H1 (cell line): ENCODE measurements around the gene B4GALT7. TPM values are rescaled to one million over a fixed set of nuclear protein-coding genes. Genes with fewer than 3 reads are reported as not detected.

Source experiments
- E2F6 ChIP-seq: IDR thresholded peaks from 2 replicates; pipeline ENCODE4 v1.6.1; 2012; ENCODE audit warnings: inconsistent platforms
- NANOG ChIP-seq: IDR thresholded peaks from 2 replicates; pipeline ENCODE4 v1.6.1; 2011; ENCODE audit warnings: low read length, low read depth, mild to moderate bottlenecking, inconsistent platforms; ENCODE audit not compliant: insufficient read depth, poor library complexity, severe bottlenecking
- POLR2AphosphoS5 ChIP-seq: IDR thresholded peaks from 2 replicates; pipeline ENCODE4 v1.6.1; 2011; ENCODE audit warnings: low read depth, low read length
- RBBP5 ChIP-seq: IDR thresholded peaks from 2 replicates; pipeline ENCODE4 v1.7.1; 2012; ENCODE audit warnings: low read depth, mild to moderate bottlenecking, inconsistent platforms, low read length, moderate library complexity, borderline replicate concordance
- SAP30 ChIP-seq: fragments of 300-600 bp; sonication (generic); IDR thresholded peaks from 2 replicates; pipeline ENCODE4 v1.7.1; 2012; ENCODE audit warnings: low read length, moderate library complexity, mild to moderate bottlenecking, inconsistent platforms; ENCODE audit not compliant: insufficient read depth, insufficient replicate concordance
- SP4 ChIP-seq: IDR thresholded peaks from 2 replicates; pipeline ENCODE4 v1.6.1; 2012; ENCODE audit warnings: low read length, inconsistent platforms
- polyA plus RNA-seq, 7 experiments: library from polyadenylated mRNA; depleted of rRNA in 3 of 7; stranded (reverse) in 5 of 7; unstranded in 2 of 7; fragments of >200 nt in 5 of 7; fragments of 200-250 nt in 2 of 7; gene quantifications; 1 replicate in 5 of 7; 2 replicates in 1 of 7; 4 replicates in 1 of 7; pipeline versions ENCODE4 v1.2.1 to v1.2.3, GENCODE V29; 2011 to 2013; ENCODE audit warnings: missing spikeins in 2 of 7, mixed read lengths in 2 of 7
- total RNA-seq: library from RNA; stranded (reverse); fragmentation: NEBNext Ultra II Directional; extraction: Animal tissue kit (Norgen Biotek cat#: 25700); gene quantifications from 2 replicates; pipeline ENCODE4 v1.2.1, GENCODE V29; 2021
- TF ChIP-seq, protein P1 (sequence below): IDR thresholded peaks from 2 replicates; pipeline ENCODE4 v1.6.1; 2011; ENCODE audit warnings: low read length, improper control_type of control experiment

B4GALT7 gene
- total and polyA plus RNA-seq, 2 of the 8 experiments (the other 6 are each of a cell fraction or from before 2014, with no cell fraction given) = 18.7 to 31.9 TPM

GRCh38 chr5:177599731-177600507, at the start of gene B4GALT7 (continued):
- TF ChIP-seq E2F6 = peak; percentile 38; the same call in 1 of the 2 replicates
- peak; percentile 47; the same call in 1 of the 2 replicates for TF ChIP-seq RBBP5
- TF ChIP-seq POLR2AphosphoS5 = peak; percentile 60; the same call in 1 of the 2 replicates
- TF ChIP-seq SAP30 = no peak
- TF ChIP-seq NANOG = no peak
- TF ChIP-seq, protein P1, sequence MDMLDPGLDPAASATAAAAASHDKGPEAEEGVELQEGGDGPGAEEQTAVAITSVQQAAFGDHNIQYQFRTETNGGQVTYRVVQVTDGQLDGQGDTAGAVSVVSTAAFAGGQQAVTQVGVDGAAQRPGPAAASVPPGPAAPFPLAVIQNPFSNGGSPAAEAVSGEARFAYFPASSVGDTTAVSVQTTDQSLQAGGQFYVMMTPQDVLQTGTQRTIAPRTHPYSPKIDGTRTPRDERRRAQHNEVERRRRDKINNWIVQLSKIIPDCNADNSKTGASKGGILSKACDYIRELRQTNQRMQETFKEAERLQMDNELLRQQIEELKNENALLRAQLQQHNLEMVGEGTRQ = no peak
- no peak for TF ChIP-seq SP4
